KMS-11 (cell line): ENCODE data around the gene PIP5K1C.

Source experiments
- H2AFZ ChIP-seq: fragments of 200-600 bp; sonication (generic); 2 replicates; pipeline ENCODE4 v1.6.1; 2016; ENCODE audit warnings: antibody characterized with exemption, mixed run types, low read depth
- H3K27ac ChIP-seq: fragments of 200-600 bp; sonication (generic); 2 replicates; pipeline ENCODE4 v1.6.1; 2016; ENCODE audit warnings: mild to moderate bottlenecking, mixed run types
- H3K27me3 ChIP-seq: fragments of 200-600 bp; sonication (generic); 2 replicates; pipeline ENCODE4 v1.6.1; 2017; ENCODE audit warnings: mild to moderate bottlenecking, low read depth, mixed run types, moderate library complexity; ENCODE audit not compliant: insufficient read depth
- H3K36me3 ChIP-seq: fragments of 200-600 bp; sonication (generic); 2 replicates; pipeline ENCODE4 v1.6.1; 2017; ENCODE audit warnings: mild to moderate bottlenecking, mixed run types; ENCODE audit not compliant: insufficient read depth
- H3K4me1 ChIP-seq: fragments of 200-600 bp; sonication (generic); 2 replicates; pipeline ENCODE4 v1.6.1; 2016; ENCODE audit warnings: mild to moderate bottlenecking, low read depth, mixed run types; ENCODE audit not compliant: poor library complexity, severe bottlenecking
- H3K4me2 ChIP-seq: fragments of 200-600 bp; sonication (generic); 2 replicates; pipeline ENCODE4 v1.7.0; 2016; ENCODE audit warnings: mild to moderate bottlenecking, mixed run types
- H3K4me3 ChIP-seq: fragments of 200-600 bp; sonication (generic); IDR thresholded peaks from 2 replicates; pipeline ENCODE4 v1.6.1; 2017; ENCODE audit warnings: low read depth, low read length, mixed read lengths; ENCODE audit not compliant: insufficient read depth
- H3K79me2 ChIP-seq: fragments of 200-600 bp; sonication (generic); 2 replicates; pipeline ENCODE4 v1.6.1; 2016; ENCODE audit warnings: low read depth, mixed run types; ENCODE audit not compliant: insufficient read depth
- H3K9ac ChIP-seq: fragments of 200-600 bp; sonication (generic); 2 replicates; pipeline ENCODE4 v1.6.1; 2016; ENCODE audit warnings: mild to moderate bottlenecking, mixed run types
- H4K20me1 ChIP-seq: fragments of 200-600 bp; sonication (generic); 2 replicates; pipeline ENCODE4 v1.6.1; 2016; ENCODE audit warnings: mild to moderate bottlenecking, mixed run types; ENCODE audit not compliant: insufficient read depth
- CTCF ChIP-seq: fragments of 200-600 bp; sonication (generic); conservative IDR thresholded peaks from 2 replicates; pipeline ENCODE4 v1.6.1; 2017; ENCODE audit warnings: low read depth, mild to moderate bottlenecking, antibody characterized with exemption, low read length, moderate library complexity, mixed read lengths

PIP5K1C gene

GRCh38 chr19:3699741-3700241 is 477 bp downstream of the PIP5K1C start:
- Histone ChIP-seq H3K9ac (peak overlapping the region; percentile 52; the same call in 1 of the 2 replicates), H3K4me3 (no peak overlapping the region), H3K4me1 (peaks cover 5% of the 10 kb centered on the region), H3K4me2 (peak overlapping the region; percentile 67), H3K27ac (no peak overlapping the region), H2AFZ (peak overlapping the region; percentile 40; the same call in 1 of the 2 replicates), H3K79me2 (peaks cover 38% of the 10 kb centered on the region), H3K27me3 (no peaks in the 10 kb centered on the region), H4K20me1 (no peaks in the 10 kb centered on the region), H3K36me3 (no peaks in the 10 kb centered on the region)
- no peak for TF ChIP-seq CTCF

GRCh38 chr19:3698974-3699740 is 1.1 kb downstream of the PIP5K1C start:
- no peak overlapping the region for H3K27ac ChIP-seq
- H3K79me2 ChIP-seq: peaks cover 40% of the 10 kb centered on the region
- H3K9ac ChIP-seq: peak overlapping the region; percentile 52; the same call in 1 of the 2 replicates
- no peaks in the 10 kb centered on the region for H4K20me1 ChIP-seq
- TF ChIP-seq CTCF: no peak
- peaks cover 5% of the 10 kb centered on the region for H3K4me1 ChIP-seq
- H3K36me3 ChIP-seq: no peaks in the 10 kb centered on the region
- H3K27me3 ChIP-seq: no peaks in the 10 kb centered on the region
- H3K4me2 ChIP-seq: peak overlapping the region; percentile 67
- H3K4me3 ChIP-seq: no peak overlapping the region
- peak overlapping the region; percentile 40; the same call in 1 of the 2 replicates for H2AFZ ChIP-seq

GRCh38 chr19:3698386-3698950 is 1.8 kb downstream of the PIP5K1C start:
- Histone ChIP-seq H3K4me2 (no peak overlapping the region), H3K9ac (no peak overlapping the region), H3K27me3 (no peaks in the 10 kb centered on the region), H4K20me1 (no peaks in the 10 kb centered on the region), H3K4me1 (peaks cover 5% of the 10 kb centered on the region), H3K36me3 (no peaks in the 10 kb centered on the region), H3K79me2 (peaks cover 40% of the 10 kb centered on the region), H3K4me3 (no peak overlapping the region), H2AFZ (no peak overlapping the region), H3K27ac (no peak overlapping the region)
- no peak for TF ChIP-seq CTCF

GRCh38 chr19:3697671-3698385 is 2.4 kb downstream of the PIP5K1C start:
- peaks cover 44% of the 10 kb centered on the region for H3K79me2 ChIP-seq
- no peaks in the 10 kb centered on the region for H3K27me3 ChIP-seq
- no peak overlapping the region for H3K4me3 ChIP-seq
- H3K4me2 ChIP-seq: no peak overlapping the region
- H3K36me3 ChIP-seq: no peaks in the 10 kb centered on the region
- no peak for TF ChIP-seq CTCF
- H2AFZ ChIP-seq: no peak overlapping the region
- H3K4me1 ChIP-seq: peaks cover 5% of the 10 kb centered on the region
- no peak overlapping the region for H3K27ac ChIP-seq
- H4K20me1 ChIP-seq: no peaks in the 10 kb centered on the region
- H3K9ac ChIP-seq: no peak overlapping the region
